Chondrocyte (in vitro differentiated cells): ENCODE measurements around the gene L3MBTL3. TPM values are rescaled to one million over a fixed set of nuclear protein-coding genes. Genes with fewer than 3 reads are reported as not detected.

ENCODE experiments used
- DNase-seq: peaks from one replicate; pipeline ENCODE4 v3.0.0; 2021; ENCODE audit warnings: mixed read lengths, low spot score
- H3K27ac Mint-ChIP-seq: one replicate; pipeline ENCODE4 v1.8.0; 2021; ENCODE audit warnings: mild to moderate bottlenecking, moderate library complexity, mixed read lengths; ENCODE audit not compliant: unreplicated experiment
- H3K27me3 Mint-ChIP-seq: 2 replicates; pipeline ENCODE4 v1.8.0; 2021; ENCODE audit warnings: low read depth, mixed read lengths
- H3K36me3 Mint-ChIP-seq: 2 replicates; pipeline ENCODE4 v1.8.0; 2021; ENCODE audit warnings: low read depth, mixed read lengths
- H3K4me1 Mint-ChIP-seq: 2 replicates; pipeline ENCODE4 v1.8.0; 2021; ENCODE audit warnings: low read depth, mild to moderate bottlenecking, mixed read lengths
- H3K4me3 Mint-ChIP-seq: one replicate; pipeline ENCODE4 v1.8.0; 2021; ENCODE audit warnings: mild to moderate bottlenecking, moderate library complexity, mixed read lengths; ENCODE audit not compliant: unreplicated experiment
- H3K9me3 Mint-ChIP-seq: 2 replicates; pipeline ENCODE4 v1.8.0; 2021; ENCODE audit warnings: low read depth, mixed read lengths
- total RNA-seq: library from RNA; stranded (reverse); gene quantifications from 3 replicates; pipeline ENCODE4 v1.2.1, GENCODE V29; 2021
- TF ChIP-seq, protein P1 (sequence below): fragments of 200-600 bp; sonication (generic); IDR thresholded peaks from 2 replicates; pipeline ENCODE4 v1.5.0; 2021; ENCODE audit warnings: antibody characterized with exemption, mild to moderate bottlenecking, moderate library complexity

Gene L3MBTL3
- total RNA-seq, 1 donor from 2014 or later: 15.4 TPM

DNA sequence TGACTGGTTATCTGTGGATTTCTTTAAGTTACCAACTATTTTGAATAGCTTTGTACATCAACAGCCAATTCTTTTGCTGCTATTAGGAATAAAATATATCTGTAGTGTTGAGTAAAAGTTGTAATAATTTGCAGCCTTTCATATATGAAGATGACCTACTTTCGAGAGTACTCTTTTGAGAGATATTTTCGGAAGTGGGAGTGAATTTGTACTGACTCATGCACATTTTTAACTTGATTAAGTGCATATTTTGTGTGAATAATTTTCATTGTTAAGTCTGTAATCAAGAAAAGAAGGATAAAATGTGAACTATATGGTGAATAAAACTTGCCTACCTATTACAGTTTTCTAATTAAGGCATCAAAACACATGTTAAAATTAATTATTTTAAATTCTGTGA lies 51.9 kb downstream of the L3MBTL3 start:
- Mint-ChIP-seq H3K4me1 (peaks cover 7% of the 10 kb centered on the region), H3K27me3 (no peaks in the 10 kb centered on the region), H3K9me3 (no peaks in the 10 kb centered on the region), H3K27ac (no peak overlapping the region), H3K4me3 (no peak overlapping the region), H3K36me3 (peaks cover 7% of the 10 kb centered on the region)
- no peak for DNase-seq
- TF ChIP-seq, protein P1, sequence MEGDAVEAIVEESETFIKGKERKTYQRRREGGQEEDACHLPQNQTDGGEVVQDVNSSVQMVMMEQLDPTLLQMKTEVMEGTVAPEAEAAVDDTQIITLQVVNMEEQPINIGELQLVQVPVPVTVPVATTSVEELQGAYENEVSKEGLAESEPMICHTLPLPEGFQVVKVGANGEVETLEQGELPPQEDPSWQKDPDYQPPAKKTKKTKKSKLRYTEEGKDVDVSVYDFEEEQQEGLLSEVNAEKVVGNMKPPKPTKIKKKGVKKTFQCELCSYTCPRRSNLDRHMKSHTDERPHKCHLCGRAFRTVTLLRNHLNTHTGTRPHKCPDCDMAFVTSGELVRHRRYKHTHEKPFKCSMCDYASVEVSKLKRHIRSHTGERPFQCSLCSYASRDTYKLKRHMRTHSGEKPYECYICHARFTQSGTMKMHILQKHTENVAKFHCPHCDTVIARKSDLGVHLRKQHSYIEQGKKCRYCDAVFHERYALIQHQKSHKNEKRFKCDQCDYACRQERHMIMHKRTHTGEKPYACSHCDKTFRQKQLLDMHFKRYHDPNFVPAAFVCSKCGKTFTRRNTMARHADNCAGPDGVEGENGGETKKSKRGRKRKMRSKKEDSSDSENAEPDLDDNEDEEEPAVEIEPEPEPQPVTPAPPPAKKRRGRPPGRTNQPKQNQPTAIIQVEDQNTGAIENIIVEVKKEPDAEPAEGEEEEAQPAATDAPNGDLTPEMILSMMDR: no peak

DNA sequence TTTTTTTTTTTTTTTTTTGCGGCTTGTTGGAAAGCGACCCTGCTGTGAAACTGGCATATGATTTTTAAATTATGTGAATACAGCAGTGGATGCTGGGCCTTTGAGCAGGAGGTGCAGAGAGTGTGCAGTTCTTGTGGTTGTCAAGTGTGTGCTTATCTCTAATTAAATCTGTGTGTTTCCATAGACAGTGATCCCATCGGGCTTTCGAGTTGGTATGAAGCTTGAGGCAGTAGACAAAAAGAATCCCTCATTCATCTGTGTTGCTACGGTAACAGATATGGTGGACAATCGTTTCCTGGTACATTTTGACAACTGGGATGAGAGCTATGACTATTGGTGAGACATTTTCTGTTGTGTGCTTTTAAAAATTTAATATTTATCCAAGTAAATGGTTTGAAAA lies 52.4 kb downstream of the L3MBTL3 start:
- Mint-ChIP-seq H3K27me3 (no peaks in the 10 kb centered on the region), H3K4me1 (peaks cover 7% of the 10 kb centered on the region)

DNA sequence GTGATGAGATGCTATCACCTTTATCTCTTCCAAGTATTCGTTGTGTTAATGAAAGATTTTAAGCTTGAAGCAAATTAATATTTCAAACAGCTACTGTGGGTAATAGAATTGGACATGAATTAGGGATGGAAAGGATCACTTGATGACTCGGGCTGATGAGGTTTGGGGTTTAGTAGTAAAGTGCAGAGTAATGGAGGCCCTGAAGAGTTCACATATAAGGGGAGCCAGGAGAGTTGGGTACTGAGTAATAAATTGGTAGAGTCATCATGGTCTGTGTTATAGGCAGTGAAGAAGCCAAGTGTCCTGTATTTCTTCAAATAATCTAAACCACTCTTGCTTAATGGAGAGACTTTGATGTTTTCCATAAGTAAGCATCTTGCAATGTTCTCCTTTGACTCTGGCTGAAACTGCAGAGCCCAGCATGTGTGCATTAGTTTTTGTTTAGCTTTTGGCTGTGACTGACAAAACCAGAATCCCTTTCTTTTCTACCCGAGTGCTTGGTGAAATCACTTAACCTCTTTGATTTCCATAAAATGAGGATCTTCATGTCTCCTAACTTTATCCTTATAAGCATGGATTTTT lies 57.6 kb downstream of the L3MBTL3 start:
- Mint-ChIP-seq H3K9me3 (no peaks in the 10 kb centered on the region), H3K27me3 (no peaks in the 10 kb centered on the region), H3K36me3 (peaks cover 1% of the 10 kb centered on the region)

More for the DNA sequence above, 52.4 kb downstream of the L3MBTL3 start:
- H3K9me3 Mint-ChIP-seq: no peaks in the 10 kb centered on the region
- TF ChIP-seq, protein P1: no peak
- no peak overlapping the region for H3K4me3 Mint-ChIP-seq
- peaks cover 7% of the 10 kb centered on the region for H3K36me3 Mint-ChIP-seq
- DNase-seq: no peak
- H3K27ac Mint-ChIP-seq: no peak overlapping the region

DNA sequence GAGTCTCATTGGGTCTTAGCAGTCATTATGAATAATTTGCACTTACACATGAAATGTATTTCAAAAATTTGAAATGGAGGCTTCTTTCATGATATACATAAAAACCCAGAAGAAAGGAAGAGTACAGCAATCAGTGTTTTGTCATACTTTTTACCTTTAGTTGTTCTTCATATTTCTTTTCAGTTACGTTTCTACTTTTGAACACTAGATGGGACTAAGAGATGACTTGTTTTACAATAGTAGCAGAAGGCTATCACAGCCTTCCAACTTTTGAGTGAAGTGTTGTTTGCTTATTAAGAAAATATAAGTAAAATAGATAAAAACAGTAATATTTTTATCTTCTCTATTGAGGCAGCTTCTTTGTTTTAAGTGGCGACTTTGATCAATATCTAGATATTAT lies 58.1 kb downstream of the L3MBTL3 start:
- no peak for DNase-seq

More for the DNA sequence above, 57.6 kb downstream of the L3MBTL3 start:
- TF ChIP-seq, protein P1: no peak
- H3K27ac Mint-ChIP-seq: no peak overlapping the region
- no peak overlapping the region for H3K4me3 Mint-ChIP-seq
- DNase-seq: no peak
- H3K4me1 Mint-ChIP-seq: no peaks in the 10 kb centered on the region

DNA sequence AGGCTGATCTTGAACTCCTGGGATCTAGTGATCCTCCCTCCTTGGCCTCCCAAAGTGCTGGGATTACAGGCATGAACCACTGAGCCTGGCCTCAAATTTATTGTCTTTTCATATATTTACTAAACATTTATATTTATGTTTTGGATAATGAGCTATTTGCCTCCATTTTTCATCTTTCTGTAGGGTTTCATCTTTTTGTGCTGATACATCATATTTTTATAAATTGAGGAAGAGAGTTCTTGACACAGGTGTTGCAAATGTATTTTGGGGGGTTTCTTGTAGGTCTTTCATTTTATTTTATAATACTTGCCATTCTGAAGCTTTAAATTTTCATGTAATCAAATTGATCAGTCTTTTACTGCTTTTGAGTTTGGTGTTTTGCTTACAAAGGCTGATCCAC lies 72.4 kb downstream of the L3MBTL3 start:
- H3K27me3 Mint-ChIP-seq: no peaks in the 10 kb centered on the region
- peaks cover 11% of the 10 kb centered on the region for H3K36me3 Mint-ChIP-seq
- no peak for DNase-seq
- peaks cover 3% of the 10 kb centered on the region for H3K4me1 Mint-ChIP-seq
- TF ChIP-seq, protein P1: no peak
- no peak overlapping the region for H3K4me3 Mint-ChIP-seq
- no peak overlapping the region for H3K27ac Mint-ChIP-seq
- no peaks in the 10 kb centered on the region for H3K9me3 Mint-ChIP-seq

More for the DNA sequence above, 58.1 kb downstream of the L3MBTL3 start:
- TF ChIP-seq, protein P1: peak; percentile 65
- peaks cover 1% of the 10 kb centered on the region for H3K36me3 Mint-ChIP-seq
- no peaks in the 10 kb centered on the region for H3K27me3 Mint-ChIP-seq
- H3K9me3 Mint-ChIP-seq: no peaks in the 10 kb centered on the region
- no peak overlapping the region for H3K4me3 Mint-ChIP-seq
- H3K4me1 Mint-ChIP-seq: no peaks in the 10 kb centered on the region
- H3K27ac Mint-ChIP-seq: no peak overlapping the region
